NCI-H2107 treated with DMSO at 0.1 percent for 48 hours (cell line): ENCODE data around the gene FBN1.

ENCODE experiments used
- DNase-seq: peaks from one replicate; lab custom pipeline; 2025; ENCODE audit not compliant: unreplicated experiment; lab: John Stamatoyannopoulos, UW

The FBN1 gene

GRCh38 chr15:48475600-48476395, 169.7 kb downstream of the FBN1 start:
- DNase-seq = no peak

GRCh38 chr15:48473667-48474066, 171.8 kb downstream of the FBN1 start:
- no peak for DNase-seq

- DNase-seq = no peak
Observed at GRCh38 chr15:48472756-48473155, 172.8 kb downstream of the FBN1 start.

- DNase-seq = no peak
Observed at GRCh38 chr15:48471073-48471472, 174.4 kb downstream of the FBN1 start.

GRCh38 chr15:48470096-48470495, 175.4 kb downstream of the FBN1 start:
- no peak for DNase-seq

- DNase-seq = no peak
Observed at GRCh38 chr15:48469681-48470080, 175.8 kb downstream of the FBN1 start.

- DNase-seq = no peak
Observed at GRCh38 chr15:48469271-48469670, 176.2 kb downstream of the FBN1 start.

- DNase-seq = no peak
Observed at GRCh38 chr15:48467801-48468200, 177.7 kb downstream of the FBN1 start.

- DNase-seq = no peak
Observed at GRCh38 chr15:48466820-48467219, 178.7 kb downstream of the FBN1 start.

- DNase-seq = no peak
Observed at GRCh38 chr15:48466079-48466478, 179.4 kb downstream of the FBN1 start.

- no peak for DNase-seq
Observed at GRCh38 chr15:48465410-48465809, 180.1 kb downstream of the FBN1 start.

- no peak for DNase-seq
Observed at GRCh38 chr15:48463366-48463880, 182.1 kb downstream of the FBN1 start.

- no peak for DNase-seq
Observed at GRCh38 chr15:48462688-48463087, 182.8 kb downstream of the FBN1 start.

- DNase-seq = no peak
Observed at GRCh38 chr15:48459571-48460442, 185.7 kb downstream of the FBN1 start.

GRCh38 chr15:48458876-48459275, 186.6 kb downstream of the FBN1 start:
- DNase-seq = no peak

GRCh38 chr15:48456134-48456533, 189.4 kb downstream of the FBN1 start:
- no peak for DNase-seq

GRCh38 chr15:48451736-48452135, 193.8 kb downstream of the FBN1 start:
- no peak for DNase-seq

GRCh38 chr15:48451241-48451640, 194.3 kb downstream of the FBN1 start:
- DNase-seq = no peak

GRCh38 chr15:48449734-48450133, 195.8 kb downstream of the FBN1 start:
- DNase-seq = no peak

- no peak for DNase-seq
Observed at GRCh38 chr15:48447657-48448056, 197.9 kb downstream of the FBN1 start.

- no peak for DNase-seq
Observed at GRCh38 chr15:48447058-48447457, 198.5 kb downstream of the FBN1 start.

- no peak for DNase-seq
Observed at GRCh38 chr15:48442011-48442410, 203.5 kb downstream of the FBN1 start.
